Stimulated activated CD8-positive, alpha-beta memory T cell treated with anti-CD3 and anti-CD28 coated beads, Interleukin-15, amount 100 ng/mL, for 4 hours (primary cell): ENCODE data around the gene ATP10A.

ENCODE experiments used
- DNase-seq, 2 donors: peaks; one replicate each; pipeline ENCODE4 v3.0.0-alpha.2; 2020; ENCODE audit warnings: low read depth in 2 of 2

ATP10A gene

GRCh38 chr15:25706176-25706955 lies 156.8 kb downstream of the ATP10A start:
- DNase-seq: no peak

GRCh38 chr15:25705433-25706115 lies 157.6 kb downstream of the ATP10A start:
- no peak for DNase-seq

GRCh38 chr15:25703726-25704125 lies 159.4 kb downstream of the ATP10A start:
- no peak for DNase-seq

GRCh38 chr15:25701721-25702465 lies 161.2 kb downstream of the ATP10A start:
- DNase-seq: no peak

- no peak for DNase-seq
Measured at GRCh38 chr15:25700916-25701315, 162.2 kb downstream of the ATP10A start.

- no peak for DNase-seq
Measured at GRCh38 chr15:25697586-25697985, 165.5 kb downstream of the ATP10A start.

GRCh38 chr15:25695875-25696760 lies 167.0 kb downstream of the ATP10A start:
- DNase-seq: no peak

- DNase-seq: no peak
Measured at GRCh38 chr15:25694823-25695312, 168.3 kb downstream of the ATP10A start.

GRCh38 chr15:25694239-25694584 lies 168.9 kb downstream of the ATP10A start:
- DNase-seq: no peak

GRCh38 chr15:25693321-25694238 lies 169.5 kb downstream of the ATP10A start:
- DNase-seq: no peak

- DNase-seq: no peak
Measured at GRCh38 chr15:25691544-25692430, 171.3 kb downstream of the ATP10A start.

- no peak for DNase-seq
Measured at GRCh38 chr15:25690673-25691543, 172.2 kb downstream of the ATP10A start.

- DNase-seq: no peak
Measured at GRCh38 chr15:25689592-25689991, 173.5 kb downstream of the ATP10A start.

GRCh38 chr15:25688166-25688565 lies 175.0 kb downstream of the ATP10A start:
- DNase-seq: no peak

GRCh38 chr15:25687689-25688088 lies 175.4 kb downstream of the ATP10A start:
- DNase-seq: no peak

GRCh38 chr15:25687276-25687675 lies 175.9 kb downstream of the ATP10A start:
- DNase-seq: no peak

- no peak for DNase-seq
Measured at GRCh38 chr15:25686780-25687179, 176.3 kb downstream of the ATP10A start.
